GM18526 (cell line): ENCODE results near the gene USP38.

Source experiments
- POLR2A ChIP-seq: IDR thresholded peaks from 3 replicates; pipeline ENCODE4 v1.6.1; 2011; ENCODE audit not compliant: insufficient read length; ENCODE audit errors: extremely low read depth

USP38 gene

GRCh38 chr4:143196323-143196722, 11.6 kb downstream of the USP38 start:
- TF ChIP-seq POLR2A: no peak

DNA sequence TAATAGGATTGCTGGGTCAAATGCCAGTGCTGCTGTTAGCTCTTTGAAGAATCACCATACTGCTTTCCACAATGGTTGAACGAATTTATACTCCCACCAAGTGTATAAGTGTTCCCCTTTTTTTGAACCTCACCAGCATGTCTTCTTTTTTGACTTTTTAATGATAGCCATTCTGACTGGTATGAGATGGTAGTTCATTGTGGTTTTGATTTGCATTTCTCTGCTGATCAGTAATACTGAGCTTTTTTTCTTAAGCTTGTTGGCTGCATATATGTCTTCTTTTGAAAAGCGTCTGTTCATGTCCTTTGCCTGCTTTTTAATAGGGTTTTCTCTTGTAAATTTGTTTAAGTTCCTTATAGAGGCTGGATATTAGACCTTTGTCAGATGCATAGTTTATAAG, 14.8 kb downstream of the USP38 start:
- TF ChIP-seq POLR2A: no peak

- no peak for TF ChIP-seq POLR2A
Measured at GRCh38 chr4:143202824-143203223, 18.1 kb downstream of the USP38 start.

- no peak for TF ChIP-seq POLR2A
Measured at GRCh38 chr4:143203577-143203976, 18.9 kb downstream of the USP38 start.

DNA sequence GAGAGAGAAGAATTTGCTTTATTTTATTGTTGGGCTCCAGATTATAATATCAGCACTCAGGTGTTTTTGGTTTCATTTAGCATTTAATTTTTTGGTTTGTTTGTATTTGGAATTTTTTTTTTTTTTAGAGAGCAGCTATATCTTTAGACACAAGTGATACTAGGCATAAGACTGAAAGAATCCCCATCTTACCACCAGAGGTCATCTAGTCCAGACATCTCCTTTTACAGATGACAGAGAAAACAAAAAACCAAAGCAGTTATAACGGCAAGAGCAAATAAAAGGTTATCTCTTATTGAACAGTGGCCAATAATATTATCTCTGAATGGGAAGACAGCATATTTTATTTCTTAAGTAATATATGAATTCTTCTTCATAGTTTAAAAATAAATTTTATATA, 22.8 kb downstream of the USP38 start:
- no peak for TF ChIP-seq POLR2A

DNA sequence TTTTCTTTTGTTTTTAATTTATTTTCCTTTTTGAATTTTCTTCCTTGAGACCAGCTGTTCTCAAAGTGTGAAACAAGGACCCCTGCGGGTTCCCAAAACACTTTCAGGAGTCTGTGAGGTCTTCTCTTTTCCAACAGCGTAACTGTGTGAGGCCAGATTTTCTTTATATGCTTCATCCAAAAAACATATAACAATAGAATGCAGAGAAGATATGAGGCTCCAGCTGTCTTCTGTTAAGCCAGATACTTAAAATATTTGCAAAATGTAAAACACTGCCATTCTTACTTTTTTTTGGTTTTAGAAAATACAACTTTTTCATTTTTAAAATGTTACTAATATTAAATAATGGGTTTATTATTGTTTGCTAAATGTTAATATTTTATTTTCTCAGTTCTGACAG, 27.8 kb downstream of the USP38 start:
- TF ChIP-seq POLR2A: no peak

DNA sequence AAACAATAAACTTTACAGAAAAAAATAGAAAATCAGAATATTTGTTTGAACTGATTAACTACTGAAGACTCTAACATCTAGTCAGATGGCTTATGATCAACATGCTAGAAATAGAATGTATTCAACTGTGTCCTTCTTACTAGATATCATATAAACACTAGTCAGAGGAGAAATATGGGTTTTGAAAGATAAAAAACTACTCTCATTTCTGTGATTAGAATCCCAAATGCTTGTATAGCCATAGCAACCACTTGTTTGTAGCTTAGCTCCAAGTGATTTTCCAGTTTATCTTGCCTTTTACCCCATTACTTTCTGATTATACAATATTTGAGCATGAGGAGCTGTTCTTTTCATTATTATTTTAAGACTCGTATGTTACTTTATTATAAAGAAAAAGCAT, 31.2 kb downstream of the USP38 start:
- TF ChIP-seq POLR2A: no peak

GRCh38 chr4:143224255-143224654, 39.5 kb downstream of the USP38 start:
- no peak for TF ChIP-seq POLR2A

- no peak for TF ChIP-seq POLR2A
Measured at GRCh38 chr4:143225167-143225566, 40.5 kb downstream of the USP38 start.

- TF ChIP-seq POLR2A: no peak
Measured at GRCh38 chr4:143230683-143231082, 46.0 kb downstream of the USP38 start.

DNA sequence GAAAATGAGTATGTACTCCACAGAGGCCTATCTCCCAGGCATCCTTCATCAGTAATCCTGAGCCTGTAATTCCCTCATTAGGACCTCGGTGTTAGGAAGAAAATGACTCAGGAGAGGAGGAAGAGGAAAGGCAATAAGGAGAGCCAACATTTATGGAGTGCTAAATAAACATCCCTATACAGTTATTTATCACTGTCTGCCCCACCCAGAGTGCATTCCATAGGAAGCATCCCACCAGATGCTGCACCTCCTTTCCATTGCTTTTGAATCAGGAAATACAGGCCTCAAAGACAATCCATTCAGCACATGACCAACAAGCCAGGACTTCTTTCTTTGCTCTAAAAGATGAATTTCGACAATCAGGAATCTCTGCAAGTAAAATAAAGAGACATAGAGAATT, 47.6 kb downstream of the USP38 start:
- no peak for TF ChIP-seq POLR2A

GRCh38 chr4:143234153-143234552, 49.4 kb downstream of the USP38 start:
- no peak for TF ChIP-seq POLR2A

- no peak for TF ChIP-seq POLR2A
Measured at GRCh38 chr4:143240939-143241679, 56.4 kb downstream of the USP38 start.

DNA sequence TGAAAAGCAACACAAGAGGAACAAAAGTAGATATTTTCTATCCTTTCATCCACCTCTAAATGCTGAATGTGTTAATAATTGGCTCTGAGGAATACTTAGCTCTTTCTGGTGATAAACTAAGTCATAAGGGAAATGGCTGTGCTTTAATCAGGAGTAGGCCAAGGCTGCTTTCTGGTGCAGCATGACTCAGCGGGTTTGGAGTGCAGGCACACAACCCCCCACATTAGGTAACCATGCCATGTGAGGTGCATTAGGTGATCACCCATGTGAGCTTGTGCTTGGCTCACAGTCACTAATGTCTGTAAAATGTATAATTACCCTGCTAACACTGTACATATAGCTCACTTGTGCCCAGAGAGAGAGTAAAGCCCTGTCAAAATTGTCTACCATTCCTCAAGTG, 57.2 kb downstream of the USP38 start:
- TF ChIP-seq POLR2A: no peak

DNA sequence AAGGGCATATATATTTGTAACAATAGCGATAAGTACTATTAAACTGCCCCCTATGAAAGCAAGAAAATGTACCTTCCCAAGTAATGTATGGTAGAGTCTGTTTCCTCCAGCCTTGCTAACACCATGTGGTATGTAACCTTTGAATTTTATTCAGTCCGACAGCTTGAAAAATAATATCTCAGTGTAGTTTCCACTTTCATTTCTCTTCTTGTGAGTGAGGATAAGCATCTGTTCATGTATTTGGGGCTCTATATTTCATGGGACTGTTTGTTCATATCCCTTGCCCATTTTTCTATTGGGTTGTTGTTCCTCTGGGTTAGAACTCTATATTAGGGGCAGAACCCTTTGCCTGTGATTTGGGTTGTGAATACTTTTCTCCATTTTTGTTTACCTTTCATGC, 58.3 kb downstream of the USP38 start:
- no peak for TF ChIP-seq POLR2A

GRCh38 chr4:143246977-143247376, 62.3 kb downstream of the USP38 start:
- no peak for TF ChIP-seq POLR2A

GRCh38 chr4:143247866-143248265, 63.1 kb downstream of the USP38 start:
- no peak for TF ChIP-seq POLR2A

- TF ChIP-seq POLR2A: no peak
Measured at GRCh38 chr4:143248827-143249226, 64.1 kb downstream of the USP38 start.

DNA sequence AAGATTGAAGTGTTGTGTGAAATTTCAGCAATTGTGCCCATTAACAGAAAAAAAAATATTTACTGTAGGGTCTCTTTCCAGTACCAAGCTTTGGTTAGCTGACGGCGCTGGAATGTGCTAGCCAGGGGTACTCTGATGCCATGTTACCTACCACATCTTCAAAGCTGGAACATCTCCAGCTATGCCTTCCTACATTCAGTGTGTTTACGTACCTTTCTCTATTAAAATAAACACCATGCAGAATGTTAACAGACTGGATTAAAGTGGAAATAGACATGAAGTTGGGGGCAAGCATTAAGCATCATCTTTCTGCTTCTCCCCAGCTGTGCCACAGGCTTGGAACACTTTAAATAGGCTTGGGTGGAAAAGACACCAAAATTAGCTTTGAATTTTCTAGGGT, 65.9 kb downstream of the USP38 start:
- no peak for TF ChIP-seq POLR2A
